ENCODE data around the gene KIAA1549.

Gene KIAA1549

DNA sequence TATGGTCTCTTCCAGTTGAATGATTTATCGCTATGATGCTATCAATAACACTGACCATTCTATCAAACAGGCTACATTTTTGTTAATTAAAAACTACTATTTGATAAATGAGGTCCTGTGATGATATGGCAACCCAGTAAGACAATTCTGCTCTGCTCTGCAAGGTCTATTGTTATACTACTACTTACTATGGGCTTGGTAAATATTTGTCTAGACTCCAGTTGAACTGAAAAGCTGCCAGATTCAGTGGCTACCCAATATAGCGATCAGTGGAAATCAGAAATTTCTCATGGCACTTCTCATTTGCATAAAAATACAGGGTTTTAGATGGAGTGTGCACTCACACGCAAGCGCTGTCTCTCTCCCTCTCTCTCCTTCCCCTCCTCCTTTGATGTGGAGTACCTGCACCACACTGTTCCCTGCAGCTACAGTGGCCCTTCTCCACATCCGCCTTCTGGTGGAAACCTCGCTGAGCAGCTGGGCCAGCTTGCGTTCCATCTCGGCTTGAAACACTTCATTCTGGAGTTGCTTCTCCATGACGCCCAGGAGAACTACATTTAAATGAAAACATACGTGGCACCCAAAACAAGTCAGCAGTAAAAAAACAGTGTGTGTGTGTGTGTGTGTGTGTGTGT, 77.9 kb downstream of the KIAA1549 start:
- FAIRE-seq: no peak

DNA sequence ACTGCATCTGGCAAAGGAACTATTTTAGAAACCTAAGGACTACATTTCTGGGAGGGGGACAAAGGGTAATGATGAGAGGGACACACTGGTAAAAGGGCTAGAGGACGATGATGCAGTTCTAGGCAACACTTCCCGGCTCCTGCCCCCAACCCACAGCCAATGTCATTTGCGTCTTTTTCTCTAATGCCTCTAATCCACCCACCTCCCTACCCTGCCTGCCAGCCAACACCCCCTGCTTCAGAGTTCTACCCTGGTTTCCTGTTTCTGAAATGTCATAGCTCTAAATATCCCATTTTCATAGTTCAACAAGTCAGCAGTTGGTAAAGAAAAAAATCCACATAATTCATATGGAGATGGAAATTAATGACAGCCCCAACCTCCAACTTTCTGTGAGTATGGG, 79.0 kb downstream of the KIAA1549 start:
- no peak for FAIRE-seq

DNA sequence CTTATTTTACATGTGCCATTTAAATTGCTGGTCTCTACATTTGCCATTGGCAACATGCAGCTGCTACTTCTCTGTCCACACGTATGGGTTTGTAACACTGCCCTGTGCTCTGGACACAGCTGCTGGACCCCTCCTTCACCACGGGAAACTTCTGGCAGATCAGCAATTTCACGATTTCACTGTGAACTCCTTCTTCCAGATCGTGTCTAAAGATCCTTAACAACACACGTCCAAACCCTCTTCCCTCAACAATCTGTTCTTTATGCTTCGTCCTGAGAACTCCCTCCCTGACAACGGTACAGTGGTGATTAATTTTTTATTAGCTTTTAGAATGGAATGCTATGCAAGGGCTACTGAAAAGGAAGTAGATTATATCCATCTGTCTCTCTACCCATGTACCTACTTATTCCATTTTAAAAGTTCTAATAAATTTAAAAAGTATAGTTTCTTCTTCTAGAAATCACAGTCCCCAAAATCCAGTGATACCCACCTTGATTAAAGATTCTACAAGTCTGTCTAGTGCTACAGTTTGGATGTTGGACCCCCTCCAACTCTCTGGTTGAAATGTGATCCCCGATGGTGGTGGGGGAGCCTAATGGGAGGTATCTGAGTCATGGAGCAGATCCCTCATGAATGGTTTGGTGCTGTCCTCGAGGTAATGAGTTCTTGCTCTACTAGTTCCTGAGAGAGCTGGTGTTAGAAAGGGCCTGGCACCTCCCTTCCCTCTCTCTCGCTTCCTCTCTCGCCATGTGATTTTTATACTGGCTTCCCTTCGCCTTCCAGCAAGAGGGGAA, 81.0 kb downstream of the KIAA1549 start:
- FAIRE-seq: no peak

DNA sequence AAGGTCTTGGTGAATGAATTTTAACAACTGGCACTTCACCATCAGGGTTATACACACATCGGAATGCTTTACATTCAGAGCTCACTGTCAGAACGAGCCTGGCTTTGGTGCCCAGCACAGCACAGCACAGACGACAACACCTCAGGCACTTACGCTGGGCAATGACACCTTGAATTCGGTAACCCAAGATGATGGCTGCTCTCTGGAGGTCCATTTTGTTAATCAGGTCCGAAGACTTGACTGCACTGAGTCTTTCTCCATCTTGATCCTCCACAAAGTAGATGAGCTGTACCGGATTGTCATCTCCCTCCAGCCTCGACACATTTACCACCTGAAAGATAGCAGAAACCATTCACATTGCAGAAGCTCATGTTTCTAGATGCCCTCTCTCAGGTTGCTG, 82.4 kb downstream of the KIAA1549 start:
- no peak for FAIRE-seq

DNA sequence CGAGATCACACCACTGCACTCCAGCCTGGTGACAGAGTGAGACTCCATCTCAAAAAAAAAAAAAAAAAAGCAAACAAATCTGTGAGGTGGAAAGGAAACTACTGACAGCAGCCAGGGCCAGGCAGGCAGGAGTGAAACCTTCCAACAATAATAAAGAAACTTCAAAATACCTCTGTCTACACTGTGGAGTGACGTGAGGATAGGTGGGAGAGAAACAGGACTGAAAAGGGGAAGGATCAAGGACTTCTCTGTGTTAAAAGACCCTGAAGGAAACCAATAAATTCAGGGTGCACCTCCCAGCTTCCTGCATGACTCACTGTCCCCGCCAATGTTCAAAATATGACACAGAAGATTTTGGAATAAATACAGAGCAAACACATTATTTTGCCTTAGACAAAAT, 82.9 kb downstream of the KIAA1549 start:
- FAIRE-seq: no peak

DNA sequence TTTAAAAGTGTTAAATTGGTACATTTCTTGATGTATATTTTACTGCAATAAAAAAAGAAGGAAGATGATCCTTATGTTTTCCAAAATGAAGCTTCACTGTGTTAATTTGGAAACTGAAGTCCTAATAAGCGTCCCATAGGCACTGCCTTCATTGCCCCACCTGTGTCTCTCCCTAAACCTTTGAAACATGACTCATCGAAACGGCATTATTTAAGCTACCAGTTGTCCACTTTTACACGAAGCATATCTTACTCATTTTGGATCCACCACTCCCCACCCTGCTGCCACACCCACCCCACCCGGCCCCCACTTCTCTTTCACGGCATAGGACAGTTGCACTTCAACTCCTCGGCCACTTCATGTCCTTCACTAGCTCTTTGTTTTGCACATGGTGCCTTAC, 85.5 kb downstream of the KIAA1549 start:
- FAIRE-seq: no peak

DNA sequence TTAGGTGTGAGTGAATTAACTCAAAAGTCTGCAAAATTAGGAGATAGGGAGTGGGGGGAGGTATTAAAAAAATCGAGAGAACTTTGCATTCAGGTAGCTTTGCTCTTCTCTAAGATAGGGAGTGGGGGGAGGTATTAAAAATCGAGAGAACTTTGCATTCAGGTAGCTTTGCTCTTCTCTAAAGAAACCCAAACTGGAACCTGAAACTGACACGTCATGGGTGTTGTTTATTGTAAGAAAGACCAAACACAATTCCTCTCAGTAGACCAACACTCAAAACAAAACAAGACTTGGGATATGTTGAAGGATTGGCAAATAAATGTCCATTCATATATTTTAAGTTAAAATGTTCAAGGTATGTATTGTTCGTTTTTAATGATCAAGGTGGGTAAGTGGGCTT, 87.9 kb downstream of the KIAA1549 start:
- FAIRE-seq: no peak

DNA sequence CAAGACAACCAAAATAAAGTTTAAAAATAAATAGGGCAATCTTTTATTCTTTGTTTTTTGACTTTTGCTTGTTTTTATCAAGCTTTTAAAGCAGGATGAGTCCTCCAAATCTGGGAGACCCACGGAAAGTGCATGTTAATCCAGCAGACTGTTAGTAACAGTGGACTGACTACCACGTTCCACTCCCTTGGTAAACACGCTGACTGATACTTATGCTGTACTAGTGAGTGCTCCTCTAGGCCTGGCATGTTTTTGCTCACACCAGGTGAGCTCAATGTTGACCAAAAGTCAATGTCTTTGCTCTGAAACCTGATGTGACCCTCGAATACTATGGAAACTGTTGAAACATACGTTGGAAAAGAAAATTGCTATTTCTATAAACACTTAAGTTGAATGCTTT, 88.4 kb downstream of the KIAA1549 start:
- FAIRE-seq: no peak

DNA sequence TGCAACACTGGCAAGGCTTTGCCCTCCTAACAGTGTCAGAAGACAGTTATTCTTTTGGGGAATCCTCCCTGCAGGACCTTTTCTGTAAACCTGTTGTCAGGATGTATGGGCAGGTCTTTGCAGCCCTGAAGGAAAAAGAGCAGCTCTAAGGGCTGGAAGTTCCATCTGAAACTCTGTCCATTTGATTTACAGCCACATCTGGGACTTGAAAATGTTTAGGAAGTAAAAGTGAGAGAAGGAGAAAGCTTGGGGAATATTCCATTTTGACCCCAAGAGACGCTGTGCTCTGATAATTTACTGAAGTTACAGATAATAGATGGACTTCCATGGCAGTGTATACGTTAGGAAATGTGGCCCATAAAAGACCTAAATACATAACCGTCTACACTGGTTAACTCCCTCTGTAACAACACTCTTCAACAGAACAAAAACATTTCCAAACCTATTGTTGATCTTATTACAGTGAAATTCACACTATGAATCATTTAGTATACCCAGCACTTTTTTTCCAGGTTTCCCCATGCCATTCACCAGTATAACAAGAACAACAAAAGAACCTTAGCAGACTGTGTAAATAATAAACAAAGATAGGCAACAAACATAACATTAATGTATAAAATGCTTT, 89.1 kb downstream of the KIAA1549 start:
- no peak for FAIRE-seq

DNA sequence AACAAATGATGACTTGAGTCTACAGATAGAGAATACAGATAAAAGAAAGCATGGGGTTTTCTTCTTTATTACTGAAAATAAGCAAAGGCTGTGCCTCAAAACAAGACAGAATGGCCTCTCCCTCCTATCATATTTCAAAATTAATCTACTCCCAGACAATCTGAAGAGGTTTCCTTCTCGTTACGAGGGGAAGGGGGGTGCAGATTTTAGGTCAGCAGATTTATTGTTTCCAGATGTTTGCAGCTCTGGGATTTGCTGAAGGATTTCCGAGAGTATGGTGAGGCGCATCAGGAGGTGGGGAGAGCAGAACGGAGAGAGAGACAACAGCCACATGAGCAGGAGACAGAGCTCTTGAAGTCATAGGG, 89.8 kb downstream of the KIAA1549 start:
- no peak for FAIRE-seq

DNA sequence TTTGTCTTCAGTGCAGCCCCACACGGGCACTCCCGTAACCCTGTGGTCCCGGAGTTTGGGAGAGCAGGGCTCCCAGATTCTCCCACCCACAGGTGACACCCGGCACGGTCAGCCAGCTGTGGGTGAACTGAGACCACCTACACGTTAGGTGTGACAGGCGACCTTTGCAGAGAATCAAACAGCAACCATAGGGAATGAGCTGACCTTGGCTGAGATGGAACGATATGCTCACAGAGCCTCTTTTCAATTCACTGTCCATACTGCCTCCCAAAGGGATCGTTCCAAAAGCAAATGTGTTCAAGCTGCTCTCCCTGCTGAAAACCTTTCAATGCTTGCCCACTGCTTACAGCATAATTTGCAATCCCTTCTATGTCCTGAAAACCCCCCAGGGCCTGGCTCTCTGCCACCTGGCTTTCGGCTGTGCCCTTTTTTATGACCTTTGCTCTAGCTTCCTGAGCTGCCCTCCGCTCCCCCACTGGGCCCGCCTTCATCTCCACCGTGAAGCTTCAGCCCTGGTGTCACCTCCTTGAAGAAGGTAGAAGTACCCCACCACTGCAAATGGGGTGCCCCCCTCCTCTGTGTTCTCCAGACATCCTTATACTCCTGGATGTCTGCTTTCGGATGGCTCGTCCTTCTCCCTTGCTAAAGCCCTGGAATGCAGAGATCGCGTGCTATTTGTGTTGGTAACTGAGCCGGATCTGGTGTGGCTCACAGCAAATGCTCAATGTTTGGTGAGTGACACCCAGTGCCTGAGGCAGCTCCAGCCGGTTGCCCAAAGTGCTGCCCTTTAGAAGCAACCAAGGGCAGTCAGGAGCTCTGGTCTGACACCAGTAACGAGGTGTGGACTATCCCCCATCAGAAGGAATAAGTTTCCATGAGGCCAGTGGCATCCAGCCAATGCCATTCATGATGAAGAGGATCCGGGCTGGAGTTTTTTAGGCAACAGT, 90.4 kb downstream of the KIAA1549 start:
- no peak for FAIRE-seq

DNA sequence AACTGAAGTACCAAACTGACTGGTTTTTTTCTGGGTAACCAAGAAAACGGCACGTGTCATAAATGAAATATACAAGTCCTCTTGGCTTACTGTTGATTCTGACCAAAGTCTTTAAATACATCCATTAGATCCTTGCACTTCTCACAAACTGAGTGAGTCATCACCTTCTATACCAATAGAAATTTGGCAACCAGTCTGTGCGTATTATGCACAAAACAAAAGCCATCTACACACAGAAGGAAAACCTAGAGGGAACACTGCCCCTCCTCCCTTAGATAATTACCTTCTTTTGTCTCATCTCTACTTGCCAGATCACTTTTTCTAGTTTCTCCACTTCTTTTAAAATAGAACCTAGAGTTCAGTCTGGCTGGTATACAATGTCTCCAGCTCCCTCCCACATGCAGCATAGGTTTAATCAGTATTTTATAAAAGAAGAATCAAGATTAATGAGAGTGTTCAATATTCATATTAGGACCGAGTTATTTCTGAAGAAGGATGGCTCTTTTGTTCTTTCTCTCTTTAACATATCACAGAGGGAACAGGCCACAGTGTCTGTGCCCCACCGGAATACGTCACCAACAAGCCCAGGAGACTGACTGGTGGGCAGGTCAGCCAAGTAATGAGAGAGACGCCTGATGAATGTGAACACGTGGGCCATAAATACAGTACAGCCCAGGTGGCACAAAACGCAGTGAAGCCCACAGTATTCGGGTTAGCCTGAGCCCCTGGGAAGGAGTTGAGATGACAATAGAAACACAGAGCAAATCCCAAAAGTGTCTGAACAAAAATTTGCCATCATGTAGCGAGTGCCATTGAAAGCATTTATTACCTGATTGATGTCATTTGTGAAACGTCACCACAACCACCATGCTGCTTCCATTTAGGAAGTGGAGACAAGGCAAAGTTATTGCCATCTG, 91.3 kb downstream of the KIAA1549 start:
- FAIRE-seq: no peak

DNA sequence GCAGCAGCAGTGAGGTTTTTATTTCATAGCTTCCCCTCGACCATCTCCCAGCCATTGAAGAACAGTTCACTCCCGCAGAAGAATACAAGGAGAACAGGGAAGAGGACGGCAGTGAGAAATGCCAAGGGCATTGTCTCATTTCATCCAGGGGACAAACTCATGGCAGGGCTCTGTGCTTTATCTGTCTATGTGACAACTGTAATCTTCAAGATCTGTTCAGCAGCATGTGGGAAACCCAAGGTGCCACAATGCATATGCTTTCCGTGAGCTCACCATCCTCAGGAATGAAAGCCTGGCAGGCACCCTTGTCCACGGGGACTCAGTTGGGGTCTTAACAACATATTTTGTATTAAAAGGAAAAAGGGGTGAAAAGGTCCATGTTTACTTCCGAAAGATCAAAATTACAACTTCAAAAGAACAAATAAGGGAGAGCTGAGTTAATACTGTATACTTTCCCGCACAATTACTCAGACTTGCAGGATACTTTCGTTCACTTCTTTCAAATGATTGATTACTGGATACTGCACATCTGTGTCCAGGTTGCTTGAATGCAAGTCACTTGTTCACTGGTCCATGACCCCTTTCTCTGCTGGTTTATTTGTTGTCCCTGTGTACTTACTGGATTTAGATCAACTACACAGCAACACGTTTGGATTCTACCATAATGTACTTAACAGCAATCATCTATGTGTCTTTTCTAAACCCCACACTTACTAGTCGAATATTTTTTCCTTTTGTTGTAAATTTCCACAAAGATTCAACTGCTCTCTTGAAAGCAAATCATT, 93.1 kb downstream of the KIAA1549 start:
- FAIRE-seq: no peak

DNA sequence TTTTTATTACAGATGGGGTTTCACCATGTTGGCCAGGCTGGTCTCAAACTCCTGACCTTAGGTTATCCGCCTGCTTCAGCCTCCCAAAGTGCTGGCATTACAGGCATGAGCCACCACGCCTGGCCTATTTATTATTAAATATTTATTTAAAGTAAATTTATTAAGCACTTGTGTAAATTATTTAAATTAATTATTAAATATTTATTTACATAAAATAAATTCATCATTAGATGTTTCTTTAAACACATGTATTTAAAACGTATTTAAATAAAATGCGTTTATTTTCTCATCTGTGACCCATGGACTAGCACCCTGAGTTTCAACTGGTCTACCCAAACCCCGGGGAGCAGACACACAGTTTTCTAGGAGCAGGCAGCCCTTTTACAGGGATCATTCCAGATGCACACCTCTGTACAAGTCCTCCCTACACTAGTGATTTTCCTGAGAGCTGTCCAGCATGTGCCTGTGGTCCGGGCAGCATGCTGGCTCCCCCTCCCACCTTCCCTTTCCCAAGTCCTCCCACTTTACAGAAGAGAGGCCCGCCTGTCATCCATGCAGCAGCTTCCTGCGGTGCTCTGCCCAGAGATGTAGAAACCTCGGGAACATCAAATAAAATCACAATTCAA, 94.0 kb downstream of the KIAA1549 start:
- FAIRE-seq: no peak

DNA sequence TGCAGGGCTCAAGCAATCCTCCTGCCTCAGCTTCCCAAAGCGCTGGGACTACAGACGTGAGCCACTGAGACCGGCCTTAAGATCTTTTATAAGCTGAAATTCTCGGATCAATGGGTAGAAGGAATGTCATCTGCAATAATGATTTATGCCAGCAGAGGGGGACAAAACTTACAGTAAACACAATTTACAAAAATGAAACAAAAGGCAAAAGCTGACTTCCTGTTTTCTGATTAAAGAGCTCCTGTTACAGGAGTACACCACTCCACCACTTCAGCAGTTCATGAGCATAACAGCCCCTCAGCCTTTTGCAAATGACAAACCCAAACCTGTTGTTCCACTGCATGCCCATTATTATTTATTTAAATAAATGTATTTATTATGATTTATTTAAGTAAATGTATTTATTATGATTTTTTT, 94.7 kb downstream of the KIAA1549 start:
- FAIRE-seq: peak; percentile 83

DNA sequence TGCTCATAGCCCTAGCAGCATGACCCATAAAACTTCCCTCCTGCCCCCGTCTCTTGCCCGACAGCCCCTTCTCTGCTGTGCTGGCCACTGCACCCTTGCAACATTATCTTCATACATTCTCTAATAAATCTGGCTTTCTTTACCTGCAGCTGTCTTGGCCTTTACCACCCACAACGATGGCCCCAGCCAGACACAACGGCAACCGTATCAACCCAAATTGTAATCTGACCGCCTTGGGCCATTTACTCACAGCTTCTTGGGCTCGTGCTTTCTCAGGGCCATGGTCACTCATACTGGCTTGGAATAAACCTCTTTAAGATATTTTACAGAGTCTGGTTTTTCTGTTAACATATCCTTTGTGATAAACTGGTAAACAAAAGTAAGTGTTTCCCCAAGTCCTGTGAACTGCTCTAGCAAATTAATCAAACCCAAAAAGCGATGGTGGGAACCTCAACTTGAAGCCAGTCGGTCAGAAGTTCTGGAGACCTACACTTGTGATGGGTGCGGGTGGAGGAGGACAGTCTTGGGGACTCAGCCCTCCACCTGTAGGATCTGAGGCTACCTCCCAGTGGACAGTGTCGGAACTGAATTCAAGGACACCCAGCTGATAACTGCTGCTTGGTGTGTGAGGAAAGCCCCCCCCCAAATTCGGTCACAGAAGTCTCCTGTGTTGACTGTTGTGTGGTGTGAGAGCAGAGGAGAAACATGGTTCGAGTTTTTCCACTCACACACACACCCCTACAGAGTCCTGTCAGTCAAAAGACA, 95.6 kb downstream of the KIAA1549 start:
- FAIRE-seq: no peak

DNA sequence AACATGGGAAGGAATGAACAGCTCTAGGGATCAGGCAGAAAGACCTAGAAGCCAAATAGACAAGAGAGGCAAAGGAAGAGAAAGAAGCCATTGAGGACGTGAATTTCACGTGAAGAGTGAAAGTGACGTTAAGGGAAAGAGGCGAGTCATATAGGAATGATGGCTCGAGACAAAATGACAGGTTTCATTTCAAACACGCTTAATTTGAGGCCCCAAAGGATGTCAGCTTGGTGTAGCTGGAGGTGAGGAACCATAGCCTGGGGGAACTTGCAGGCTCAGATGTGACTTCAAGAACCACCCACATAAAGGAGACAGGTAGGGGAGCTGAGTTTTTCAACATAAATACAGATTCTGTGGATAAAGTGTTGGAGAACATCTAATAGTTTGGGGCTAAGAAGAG, 98.9 kb downstream of the KIAA1549 start:
- no peak for FAIRE-seq

DNA sequence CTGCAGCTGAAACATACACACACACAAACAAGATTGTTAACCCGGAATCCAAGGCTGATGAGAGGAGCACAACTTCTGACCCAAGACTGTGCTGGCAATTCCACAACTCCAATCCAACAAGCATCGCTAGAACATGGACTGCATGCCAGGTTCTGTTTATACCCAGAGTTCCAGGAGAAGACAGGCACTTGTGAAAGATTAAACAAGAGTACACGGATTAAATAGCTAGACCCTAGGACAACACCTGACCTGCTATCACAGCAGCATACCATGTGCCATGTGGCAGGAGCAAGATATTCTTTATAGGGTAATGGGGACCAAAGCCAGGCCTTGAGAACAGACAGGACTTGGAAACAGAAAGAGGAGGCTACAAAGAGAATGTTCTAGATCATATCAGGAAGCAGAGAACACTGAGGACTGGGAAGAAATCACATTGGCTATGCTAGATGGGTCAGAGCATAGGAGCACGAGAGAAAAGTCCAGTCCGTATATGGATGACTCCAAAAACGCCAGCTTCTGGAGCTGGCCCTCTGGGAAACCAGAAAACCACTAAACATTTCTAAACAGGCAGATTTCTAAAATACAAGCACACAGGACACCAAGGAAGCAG, 99.5 kb downstream of the KIAA1549 start:
- FAIRE-seq: no peak

DNA sequence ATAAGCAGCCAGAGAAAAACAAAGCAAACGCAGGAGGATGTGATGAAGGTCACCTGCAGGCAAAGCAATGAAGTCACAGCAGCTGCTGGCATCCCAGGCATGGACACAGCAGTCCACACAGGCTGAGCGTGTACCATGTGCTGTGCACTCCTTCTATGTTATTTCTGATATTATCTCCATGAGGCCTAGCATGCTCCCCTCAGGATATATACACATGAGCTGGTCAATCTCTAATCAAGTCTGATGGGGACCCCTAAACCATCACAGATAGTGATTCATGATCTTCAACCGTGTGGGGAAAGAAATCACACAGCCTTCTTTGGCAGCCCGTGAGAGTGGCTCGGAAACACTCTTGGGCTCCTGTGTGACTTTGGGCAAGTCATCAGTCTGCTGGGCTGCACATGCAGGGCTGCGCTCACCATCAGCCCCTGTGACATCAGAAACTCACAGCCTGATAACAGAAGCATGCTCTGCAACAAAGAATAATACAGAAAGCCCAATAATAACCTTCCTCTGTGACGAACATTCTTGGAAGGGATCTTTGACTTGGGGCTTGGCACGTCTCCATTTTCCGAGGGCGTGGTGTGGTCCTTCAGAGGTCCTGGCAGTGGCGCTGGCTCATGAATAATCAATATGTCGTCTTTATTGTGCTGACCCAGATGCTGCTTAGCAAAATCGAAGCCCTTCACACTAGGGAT, 100.2 kb downstream of the KIAA1549 start:
- FAIRE-seq: no peak
